MCF 10A (cell line): ENCODE data around the gene C2CD4D. TPM values are rescaled to one million over a fixed set of nuclear protein-coding genes. Genes with fewer than 3 reads are reported as not detected.

ENCODE experiments used
- BruUV-seq: library from RNA; stranded (reverse); fragments of 400-500 nt; replicated peaks from 2 replicates; lab custom pipeline; 2021; lab: Mats Ljungman, UMichigan
- CTCF ChIA-PET: fragments of 300-600 bp; sonication (Branson Sonifier 250); formaldehyde crosslinking; extraction: SDS; loops from one replicate; lab custom pipeline; 2021; ENCODE audit warnings: antibody characterized with exemption, inconsistent platforms; lab: Yijun Ruan, JAX
- POLR2A ChIA-PET: fragments of 300-600, 350-650 bp; sonication (Branson Sonifier 250); formaldehyde crosslinking; extraction: SDS; loops from one replicate; lab custom pipeline; 2020; ENCODE audit warnings: antibody characterized with exemption, inconsistent platforms; lab: Yijun Ruan, JAX
- DNase-seq: peaks from one replicate; pipeline ENCODE4 v3.0.0-alpha.2; 2018; ENCODE audit not compliant: unreplicated experiment
- H3K27ac Mint-ChIP-seq: one replicate; pipeline ENCODE4 v1.8.0; 2022; ENCODE audit warnings: mild to moderate bottlenecking, low read depth, mixed read lengths; ENCODE audit not compliant: unreplicated experiment
- H3K27me3 Mint-ChIP-seq: one replicate; pipeline ENCODE4 v1.8.0; 2022; ENCODE audit warnings: mixed read lengths; ENCODE audit not compliant: insufficient read depth, unreplicated experiment
- H3K36me3 Mint-ChIP-seq: one replicate; pipeline ENCODE4 v1.8.0; 2022; ENCODE audit warnings: mild to moderate bottlenecking, moderate library complexity, mixed read lengths; ENCODE audit not compliant: insufficient read depth, unreplicated experiment
- H3K4me1 Mint-ChIP-seq: one replicate; pipeline ENCODE4 v1.8.0; 2022; ENCODE audit warnings: mixed read lengths; ENCODE audit not compliant: insufficient read depth, unreplicated experiment
- H3K4me3 Mint-ChIP-seq: one replicate; pipeline ENCODE4 v1.8.0; 2022; ENCODE audit warnings: mild to moderate bottlenecking, moderate library complexity, mixed read lengths; ENCODE audit not compliant: unreplicated experiment
- H3K9me3 Mint-ChIP-seq: one replicate; pipeline ENCODE4 v1.8.0; 2022; ENCODE audit warnings: mixed read lengths; ENCODE audit not compliant: unreplicated experiment
- CTCF ChIP-seq: fragments of 200-600 bp; IDR thresholded peaks from one replicate; pipeline ENCODE4 v1.8.0; 2022; ENCODE audit warnings: antibody characterized with exemption, mild to moderate bottlenecking; ENCODE audit not compliant: unreplicated experiment
- intact Hi-C: fragments of 100-400 bp; cut with micrococcal nuclease; formaldehyde crosslinking; loops from 2 replicates; pipeline ENCODE4 v1.14.1; 2022
- total RNA-seq: library from RNA; stranded (reverse); gene quantifications from 2 replicates; pipeline ENCODE4 v1.2.3, GENCODE V29; 2022

The C2CD4D gene
- total RNA-seq, 1 experiment from 2014 or later, result not detected

- no peak for TF ChIP-seq CTCF
- Mint-ChIP-seq H3K4me1 (no peaks in the 10 kb centered on the region), H3K27me3 (peaks cover 42% of the 10 kb centered on the region), H3K9me3 (no peaks in the 10 kb centered on the region), H3K27ac (no peak overlapping the region), H3K4me3 (no peak overlapping the region), H3K36me3 (no peaks in the 10 kb centered on the region)
- POLR2A ChIA-PET, result interaction anchor here (1.8 kb wide), 1 partner anchor 11 kb away, joined by 4 read pairs; no protein-coding TSS in a partner anchor
- intact Hi-C loops, result no loop called here
- no peak for DNase-seq
- CTCF ChIA-PET, result interaction anchor here (1.3 kb wide), 1 partner anchor 23 kb away, joined by 7 read pairs; no protein-coding TSS in a partner anchor
- BruUV-seq, result no TSS peak
Observed at GRCh38 chr1:151809290-151809984, 30.2 kb downstream of the C2CD4D start.

- ChIA-PET CTCF (interaction anchor here (1.3 to 2.1 kb wide), 2 partner anchors 25 to 29 kb away, joined by 5 to 7 read pairs; no protein-coding TSS in a partner anchor), POLR2A (no interaction called here)
- no peak overlapping the region for H3K4me3 Mint-ChIP-seq
- no peaks in the 10 kb centered on the region for H3K36me3 Mint-ChIP-seq
- no peak for DNase-seq
- TF ChIP-seq CTCF, result no peak
- BruUV-seq, result no TSS peak
- no peaks in the 10 kb centered on the region for H3K9me3 Mint-ChIP-seq
- no peaks in the 10 kb centered on the region for H3K4me1 Mint-ChIP-seq
- peaks cover 59% of the 10 kb centered on the region for H3K27me3 Mint-ChIP-seq
- no peak overlapping the region for H3K27ac Mint-ChIP-seq
- intact Hi-C loops, result no loop called here
Observed at GRCh38 chr1:151807766-151808165, 31.9 kb downstream of the C2CD4D start.

- H3K4me1 Mint-ChIP-seq, result no peaks in the 10 kb centered on the region
- ChIA-PET POLR2A (no interaction called here), CTCF (interaction anchor here (2.1 kb wide), 1 partner anchor 29 kb away, joined by 5 read pairs; no protein-coding TSS in a partner anchor)
- TF ChIP-seq CTCF, result no peak
- no peak for DNase-seq
- no TSS peak for BruUV-seq
- intact Hi-C loops, result no loop called here
- no peaks in the 10 kb centered on the region for H3K9me3 Mint-ChIP-seq
- no peak overlapping the region for H3K4me3 Mint-ChIP-seq
- peaks cover 60% of the 10 kb centered on the region for H3K27me3 Mint-ChIP-seq
- no peaks in the 10 kb centered on the region for H3K36me3 Mint-ChIP-seq
- H3K27ac Mint-ChIP-seq, result no peak overlapping the region
Observed at GRCh38 chr1:151807131-151807530, 32.5 kb downstream of the C2CD4D start.

GRCh38 chr1:151806170-151806569, 33.5 kb downstream of the C2CD4D start:
- H3K27me3 Mint-ChIP-seq, result peaks cover 60% of the 10 kb centered on the region
- H3K36me3 Mint-ChIP-seq, result no peaks in the 10 kb centered on the region
- no TSS peak for BruUV-seq
- H3K27ac Mint-ChIP-seq, result no peak overlapping the region
- no peaks in the 10 kb centered on the region for H3K9me3 Mint-ChIP-seq
- intact Hi-C loops, result no loop called here
- ChIA-PET CTCF (interaction anchor here (0.6 to 2.1 kb wide), 4 partner anchors 30 to 1120 kb away, joined by 3 to 5 read pairs (median 4); no protein-coding TSS in a partner anchor), POLR2A (interaction anchor here (1.1 kb wide), 1 partner anchor 16 kb away, joined by 4 read pairs; the partner anchor contains the start of gene TDRKH)
- TF ChIP-seq CTCF, result no peak
- H3K4me3 Mint-ChIP-seq, result no peak overlapping the region
- no peaks in the 10 kb centered on the region for H3K4me1 Mint-ChIP-seq
- no peak for DNase-seq
